DMS114 treated with DMSO at 0.1 percent for 48 hours (cell line): ENCODE results near the gene GNAL.
A peak's percentile ranks its signal among the peaks of the same experiment; 100 is the strongest.
"Not testable (repeated sequence)": the region's sequence is repeated elsewhere in the genome, so short reads cannot be mapped to it uniquely, and the experiment has no call there.

Source experiments
- DNase-seq: peaks from one replicate; lab custom pipeline; 2025; ENCODE audit not compliant: unreplicated experiment; lab: John Stamatoyannopoulos, UW

The GNAL gene

GRCh38 chr18:11845654-11846053, 156.6 kb downstream of the GNAL start:
- DNase-seq: no peak

- no peak for DNase-seq
Measured at GRCh38 chr18:11847811-11848210, 158.7 kb downstream of the GNAL start.

GRCh38 chr18:11849279-11849678, 160.2 kb downstream of the GNAL start:
- no peak for DNase-seq

- peak; percentile 31 for DNase-seq
Measured at GRCh38 chr18:11849841-11850634, 161.0 kb downstream of the GNAL start.

DNA sequence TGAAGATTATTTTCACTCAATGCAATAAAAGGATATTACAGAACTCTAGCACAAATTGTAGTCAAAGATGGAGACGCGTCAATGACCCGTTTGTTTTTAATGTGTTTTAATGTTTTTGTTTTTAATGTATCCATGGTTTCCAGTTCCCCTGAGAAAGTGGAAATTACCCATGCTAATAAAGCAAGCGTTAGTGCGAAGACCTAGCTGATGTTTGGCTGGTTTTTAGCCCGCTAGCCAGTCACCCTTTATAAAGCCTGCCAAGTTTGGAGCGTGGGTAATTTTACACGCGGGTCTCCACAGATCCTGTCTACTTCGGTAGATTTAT, 161.7 kb downstream of the GNAL start:
- peak; percentile 53 for DNase-seq

GRCh38 chr18:11851146-11851805, 162.2 kb downstream of the GNAL start, which contains the start of gene CHMP1B:
CHMP1B (plus strand) TSS chr18:11851413; CDS start chr18:11851512, 99 bp downstream.
- DNase-seq: peak; percentile 88

DNA sequence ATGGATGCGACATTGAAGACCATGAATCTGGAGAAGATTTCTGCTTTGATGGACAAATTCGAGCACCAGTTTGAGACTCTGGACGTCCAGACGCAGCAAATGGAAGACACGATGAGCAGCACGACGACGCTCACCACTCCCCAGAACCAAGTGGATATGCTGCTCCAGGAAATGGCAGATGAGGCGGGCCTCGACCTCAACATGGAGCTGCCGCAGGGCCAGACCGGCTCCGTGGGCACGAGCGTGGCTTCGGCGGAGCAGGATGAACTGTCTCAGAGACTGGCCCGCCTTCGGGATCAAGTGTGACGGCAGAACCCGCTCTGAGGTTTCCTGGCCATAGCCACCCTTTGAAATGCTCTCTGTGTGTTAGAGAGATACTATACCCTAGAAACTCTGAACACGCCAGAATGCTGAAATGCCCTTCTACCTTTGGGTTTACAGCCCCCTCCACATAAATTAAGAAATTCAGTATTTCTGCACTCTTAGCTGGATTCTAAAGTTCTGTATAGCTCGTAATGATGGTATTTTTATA, 162.8 kb downstream of the GNAL start:
- no peak for DNase-seq

DNA sequence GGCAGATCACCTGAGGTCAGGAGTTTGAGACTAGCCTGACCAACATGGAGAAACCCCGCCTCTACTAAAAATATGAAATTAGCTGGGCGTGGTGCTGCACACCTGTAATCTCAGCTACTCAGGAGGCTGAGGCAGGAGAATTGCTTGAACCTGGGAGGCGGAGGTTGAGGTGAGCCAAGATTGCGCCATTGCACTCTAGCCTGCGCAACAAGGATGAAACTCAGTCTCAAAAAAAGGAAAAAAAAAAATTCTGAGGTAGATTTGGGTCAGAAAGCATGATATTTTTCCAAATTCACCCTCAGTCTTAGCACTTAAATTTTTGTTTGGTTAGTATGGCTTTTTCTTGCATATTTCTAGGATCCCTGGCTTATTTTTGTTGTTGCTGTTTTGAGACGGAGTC, 165.5 kb downstream of the GNAL start:
- DNase-seq: not testable (repeated sequence)

- DNase-seq: no peak
Measured at GRCh38 chr18:11857177-11857887, 168.3 kb downstream of the GNAL start.

GRCh38 chr18:11859282-11859830, 170.3 kb downstream of the GNAL start:
- no peak for DNase-seq

DNA sequence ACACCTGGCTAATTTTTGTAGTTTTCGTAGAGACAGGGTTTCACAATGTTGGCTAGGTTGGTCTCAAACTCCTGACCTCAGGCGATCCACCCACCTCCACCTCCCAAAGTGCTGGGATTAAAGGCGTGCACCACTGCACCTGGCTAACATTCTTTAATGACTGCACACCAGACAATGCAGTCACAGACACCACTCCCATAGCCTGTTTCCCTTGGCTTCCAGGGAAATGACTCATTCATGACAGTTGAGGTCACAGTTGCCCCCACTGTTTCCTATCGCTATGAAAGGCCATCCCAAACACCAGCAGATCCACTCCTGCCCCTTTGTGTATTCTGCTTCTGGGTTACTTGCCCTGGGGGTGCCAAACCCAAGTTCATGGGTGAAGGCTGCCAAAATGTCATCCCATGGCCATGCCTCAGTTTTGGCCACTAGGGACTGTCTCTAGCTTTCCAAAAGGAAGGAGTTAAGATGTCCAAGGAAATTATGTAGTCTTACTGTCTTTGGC, 170.9 kb downstream of the GNAL start:
- DNase-seq: no peak

GRCh38 chr18:11860594-11861450, 171.8 kb downstream of the GNAL start:
- no peak for DNase-seq

DNA sequence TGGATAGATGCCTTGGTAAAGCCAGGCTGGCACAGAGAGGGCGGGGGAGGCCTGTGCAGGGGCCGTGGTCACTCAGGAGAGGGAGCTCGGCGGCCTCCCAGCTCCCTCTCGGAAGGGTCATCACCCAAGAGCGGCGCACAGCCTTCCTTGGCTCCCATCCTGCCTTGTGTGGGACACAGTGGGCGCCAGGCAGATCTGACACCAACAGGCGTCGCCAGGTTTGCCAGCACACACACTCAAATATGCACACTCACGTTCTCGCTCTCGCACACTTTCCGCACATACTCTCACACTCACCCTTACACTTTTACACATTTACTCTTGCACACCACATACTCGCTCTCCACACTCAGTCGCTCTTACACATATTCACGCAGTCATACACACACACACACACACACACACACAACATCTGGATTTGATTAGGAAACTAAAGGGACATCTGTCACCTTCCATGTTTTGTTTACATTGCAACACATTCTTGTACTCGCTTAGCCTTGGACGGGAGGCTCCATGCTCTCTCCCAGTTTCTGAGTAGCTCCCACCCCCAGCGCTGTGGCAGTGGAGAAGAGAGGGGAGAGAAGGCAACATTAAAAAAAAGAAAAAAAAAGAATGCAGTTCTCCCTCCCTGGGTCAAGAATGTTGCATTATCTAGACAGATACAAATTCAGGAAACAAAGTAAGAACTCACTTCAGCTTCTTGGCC, 172.7 kb downstream of the GNAL start:
- no peak for DNase-seq

GRCh38 chr18:11862468-11863137, 173.5 kb downstream of the GNAL start:
- no peak for DNase-seq

GRCh38 chr18:11864471-11864870, 175.4 kb downstream of the GNAL start:
- DNase-seq: no peak

GRCh38 chr18:11865071-11865470, 176.0 kb downstream of the GNAL start:
- DNase-seq: no peak

GRCh38 chr18:11866329-11866728, 177.3 kb downstream of the GNAL start:
- DNase-seq: no peak

DNA sequence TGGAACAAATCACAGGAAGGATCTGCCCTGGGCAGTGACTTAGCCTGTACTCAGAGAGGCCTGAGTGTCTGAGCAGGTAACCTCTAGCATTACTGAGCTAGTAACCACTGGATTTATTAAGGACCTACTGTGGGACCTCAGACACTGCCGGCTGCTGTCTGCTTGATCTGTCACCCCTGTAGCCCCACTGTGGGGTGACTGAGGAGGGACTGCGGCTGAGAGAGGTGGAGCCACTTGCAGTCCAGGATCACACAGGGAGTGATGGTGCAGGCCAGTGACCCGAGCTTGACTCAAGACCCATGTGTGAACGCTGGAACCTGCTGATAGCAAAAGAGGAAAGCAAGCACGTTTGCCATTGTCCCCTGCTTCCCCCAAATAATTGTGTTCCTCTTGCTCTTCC, 177.7 kb downstream of the GNAL start:
- no peak for DNase-seq

DNA sequence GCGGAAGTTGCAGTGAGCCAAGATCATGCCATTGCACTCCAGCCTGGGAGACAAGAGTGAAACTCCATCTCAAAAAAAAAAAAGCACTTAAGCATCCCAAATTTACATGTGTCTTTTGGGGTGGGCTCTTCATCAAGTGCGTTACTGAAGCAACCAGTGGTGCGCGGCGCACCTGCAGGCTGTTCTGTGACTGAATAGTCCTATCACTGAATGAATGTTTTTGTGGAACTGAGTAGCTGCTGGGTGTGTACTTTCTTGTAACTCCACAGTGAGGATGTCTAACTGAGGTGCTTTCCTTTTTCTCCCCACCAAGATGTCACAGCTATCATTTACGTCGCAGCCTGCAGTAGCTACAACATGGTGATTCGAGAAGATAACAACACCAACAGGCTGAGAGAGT, 179.2 kb downstream of the GNAL start:
- no peak for DNase-seq
